ENCODE data around the gene PEX7. TPM values are rescaled to one million over a fixed set of nuclear protein-coding genes. Genes with fewer than 3 reads are reported as not detected.
"Not testable (repeated sequence)": the region's sequence is repeated elsewhere in the genome, so short reads cannot be mapped to it uniquely, and the experiment has no call there.

Gene PEX7
- total RNA-seq, 1 donor from 2014 or later, result 5.2 TPM

GRCh38 chr6:136893187-136893586 lies 70.8 kb downstream of the PEX7 start:
- Mint-ChIP-seq H3K9me3 (ENCODE audit: unreplicated experiment) (no peaks in the 10 kb centered on the region), H3K27ac (ENCODE audit: unreplicated experiment) (no peak overlapping the region), H3K4me1 (ENCODE audit: unreplicated experiment) (peaks cover under 1% of the 10 kb centered on the region), H3K4me3 (ENCODE audit: unreplicated experiment) (no peak overlapping the region), H3K27me3 (ENCODE audit: unreplicated experiment) (no peaks in the 10 kb centered on the region), H3K36me3 (ENCODE audit: unreplicated experiment) (peaks cover 2% of the 10 kb centered on the region)
- DNase-seq (ENCODE audit: extremely low spot score, unreplicated experiment), result no peak
- no peak for TF ChIP-seq CTCF (IDR thresholded peaks at IDR 0.05)

DNA sequence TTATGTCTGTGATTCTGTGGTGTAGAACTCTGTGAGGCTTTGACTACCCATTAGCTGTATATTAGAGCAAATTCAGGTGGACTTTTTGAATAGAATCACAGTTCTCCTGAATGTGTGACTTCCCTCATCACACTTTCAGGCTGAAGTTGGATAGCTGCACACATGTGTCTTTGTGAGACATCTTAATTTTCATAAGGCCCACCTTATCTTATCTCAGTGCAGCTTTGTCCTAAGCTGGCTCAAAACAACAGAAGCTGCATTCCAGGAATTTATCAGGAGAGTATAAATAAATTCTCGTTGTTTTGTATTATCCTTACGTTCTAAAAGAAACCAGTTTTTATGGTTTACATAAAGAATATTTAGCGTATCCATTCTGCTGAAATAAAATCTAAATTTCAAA lies 73.5 kb downstream of the PEX7 start:
- Mint-ChIP-seq H3K9me3 (ENCODE audit: unreplicated experiment) (no peaks in the 10 kb centered on the region), H3K27me3 (ENCODE audit: unreplicated experiment) (no peaks in the 10 kb centered on the region), H3K36me3 (ENCODE audit: unreplicated experiment) (peaks cover 12% of the 10 kb centered on the region), H3K4me3 (ENCODE audit: unreplicated experiment) (no peak overlapping the region), H3K4me1 (ENCODE audit: unreplicated experiment) (no peaks in the 10 kb centered on the region), H3K27ac (ENCODE audit: unreplicated experiment) (no peak overlapping the region)
- TF ChIP-seq CTCF (IDR thresholded peaks at IDR 0.05), result no peak
- no peak for DNase-seq (ENCODE audit: extremely low spot score, unreplicated experiment)

DNA sequence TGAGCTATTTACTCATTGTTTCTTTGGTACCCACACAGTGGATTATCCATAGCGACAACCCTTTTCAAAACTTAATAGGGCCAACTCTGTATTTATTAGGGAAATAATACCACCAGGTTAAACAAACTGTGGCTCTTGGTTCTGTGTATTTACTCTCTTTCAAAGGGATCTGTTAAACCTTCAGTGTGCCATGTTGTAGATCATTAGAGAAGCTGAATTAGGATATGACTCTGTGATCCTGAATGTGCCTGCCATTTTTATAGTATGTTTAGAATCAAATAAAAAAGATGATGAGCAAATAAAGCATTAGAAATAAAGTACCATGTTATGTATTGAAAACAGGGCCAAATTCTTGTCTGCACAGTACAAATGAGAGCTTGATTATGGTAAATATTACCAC lies 74.7 kb downstream of the PEX7 start:
- DNase-seq (ENCODE audit: extremely low spot score, unreplicated experiment), result no peak
- Mint-ChIP-seq H3K36me3 (ENCODE audit: unreplicated experiment) (peaks cover 19% of the 10 kb centered on the region), H3K4me1 (ENCODE audit: unreplicated experiment) (no peaks in the 10 kb centered on the region), H3K27me3 (ENCODE audit: unreplicated experiment) (no peaks in the 10 kb centered on the region), H3K9me3 (ENCODE audit: unreplicated experiment) (no peaks in the 10 kb centered on the region), H3K27ac (ENCODE audit: unreplicated experiment) (no peak overlapping the region), H3K4me3 (ENCODE audit: unreplicated experiment) (no peak overlapping the region)
- TF ChIP-seq CTCF (IDR thresholded peaks at IDR 0.05), result no peak

GRCh38 chr6:136901212-136901784 lies 78.9 kb downstream of the PEX7 start:
- Mint-ChIP-seq H3K9me3 (ENCODE audit: unreplicated experiment) (no peaks in the 10 kb centered on the region), H3K27ac (ENCODE audit: unreplicated experiment) (no peak overlapping the region), H3K27me3 (ENCODE audit: unreplicated experiment) (no peaks in the 10 kb centered on the region), H3K4me1 (ENCODE audit: unreplicated experiment) (no peaks in the 10 kb centered on the region), H3K36me3 (ENCODE audit: unreplicated experiment) (peaks cover 17% of the 10 kb centered on the region), H3K4me3 (ENCODE audit: unreplicated experiment) (no peak overlapping the region)
- DNase-seq (ENCODE audit: extremely low spot score, unreplicated experiment), result no peak
- no peak for TF ChIP-seq CTCF (IDR thresholded peaks at IDR 0.05)

DNA sequence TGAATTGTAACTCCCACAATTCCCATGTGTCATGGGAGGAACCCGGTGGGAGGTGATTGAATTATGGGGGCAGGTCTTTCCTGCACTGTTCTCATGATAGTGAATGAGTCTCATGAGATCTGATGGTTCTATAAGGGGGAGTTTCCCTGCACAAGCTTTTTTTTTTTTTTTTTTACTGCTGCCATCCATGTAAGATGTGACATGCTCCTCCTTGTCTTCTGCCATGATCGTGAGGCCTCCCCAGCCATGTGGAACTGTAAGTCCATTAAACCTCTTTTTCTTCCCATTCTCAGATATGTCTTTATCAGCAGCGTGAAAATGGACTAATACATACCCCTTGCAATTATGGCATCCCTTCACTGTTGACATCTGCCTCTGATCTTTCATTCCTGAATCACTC lies 82.1 kb downstream of the PEX7 start:
- H3K4me3 Mint-ChIP-seq (ENCODE audit: unreplicated experiment); H3K4me1 Mint-ChIP-seq (ENCODE audit: unreplicated experiment); H3K9me3 Mint-ChIP-seq (ENCODE audit: unreplicated experiment); H3K27me3 Mint-ChIP-seq (ENCODE audit: unreplicated experiment); DNase-seq (ENCODE audit: extremely low spot score, unreplicated experiment); H3K27ac Mint-ChIP-seq (ENCODE audit: unreplicated experiment): not testable (repeated sequence)
- H3K36me3 Mint-ChIP-seq (ENCODE audit: unreplicated experiment), result peaks cover 15% of the 10 kb centered on the region

- H3K36me3 Mint-ChIP-seq (ENCODE audit: unreplicated experiment), result peaks cover 4% of the 10 kb centered on the region
- H3K27ac Mint-ChIP-seq (ENCODE audit: unreplicated experiment), result no peak overlapping the region
- H3K27me3 Mint-ChIP-seq (ENCODE audit: unreplicated experiment), result peaks cover 4% of the 10 kb centered on the region
- no peak for DNase-seq (ENCODE audit: extremely low spot score, unreplicated experiment)
- no peak for TF ChIP-seq CTCF (IDR thresholded peaks at IDR 0.05)
- H3K4me3 Mint-ChIP-seq (ENCODE audit: unreplicated experiment), result no peak overlapping the region
- H3K4me1 Mint-ChIP-seq (ENCODE audit: unreplicated experiment), result no peaks in the 10 kb centered on the region
- no peaks in the 10 kb centered on the region for H3K9me3 Mint-ChIP-seq (ENCODE audit: unreplicated experiment)
These were observed 92.6 kb downstream of the PEX7 start for GRCh38 chr6:136914947-136915346.

Measured in osteocyte (in vitro differentiated cells).